T-helper 22 cell (primary cell): ENCODE data around the gene POLR3K.
"Not testable (repeated sequence)": the region's sequence is repeated elsewhere in the genome, so short reads cannot be mapped to it uniquely, and the experiment has no call there.

Experiments
- DNase-seq: peaks from one replicate; pipeline ENCODE4 v3.0.0-alpha.2; 2020; ENCODE audit warnings: low read depth

The POLR3K gene

GRCh38 chr16:63998-64913, 10.8 kb upstream of the POLR3K start:
- DNase-seq, result no peak

- DNase-seq, result no peak
Observed at GRCh38 chr16:63466-63865, 10.1 kb upstream of the POLR3K start.

GRCh38 chr16:62968-63391, 9.6 kb upstream of the POLR3K start:
- no peak for DNase-seq

GRCh38 chr16:62283-62967, 9.0 kb upstream of the POLR3K start:
- no peak for DNase-seq

GRCh38 chr16:61879-62281, 8.5 kb upstream of the POLR3K start:
- no peak for DNase-seq

GRCh38 chr16:60929-61878, 7.8 kb upstream of the POLR3K start:
- DNase-seq, result no peak

- DNase-seq, result no peak
Observed at GRCh38 chr16:60166-60565, 6.8 kb upstream of the POLR3K start.

GRCh38 chr16:59440-60059, 6.1 kb upstream of the POLR3K start:
- DNase-seq, result no peak

GRCh38 chr16:58491-59439, 5.4 kb upstream of the POLR3K start:
- no peak for DNase-seq

GRCh38 chr16:57711-58110, 4.3 kb upstream of the POLR3K start:
- DNase-seq, result no peak

GRCh38 chr16:56231-56927, 3.0 kb upstream of the POLR3K start:
- no peak for DNase-seq

- DNase-seq, result no peak
Observed at GRCh38 chr16:55571-56136, 2.2 kb upstream of the POLR3K start.

- no peak for DNase-seq
Observed at GRCh38 chr16:54237-54581, 801 bp upstream of the POLR3K start.

- DNase-seq, result no peak
Observed at GRCh38 chr16:50769-51591, 2.4 kb downstream of the POLR3K start.

GRCh38 chr16:47234-47633, 6.2 kb downstream of the POLR3K start:
- no peak for DNase-seq

GRCh38 chr16:46510-46909, 6.9 kb downstream of the POLR3K start:
- DNase-seq, result not testable (repeated sequence)

- no peak for DNase-seq
Observed at GRCh38 chr16:45454-45853, 8.0 kb downstream of the POLR3K start.

GRCh38 chr16:44655-45054, 8.8 kb downstream of the POLR3K start:
- no peak for DNase-seq

- no peak for DNase-seq
Observed at GRCh38 chr16:43294-43693, 10.1 kb downstream of the POLR3K start.
